ENCODE measurements around the gene GADL1.

Gene GADL1

DNA sequence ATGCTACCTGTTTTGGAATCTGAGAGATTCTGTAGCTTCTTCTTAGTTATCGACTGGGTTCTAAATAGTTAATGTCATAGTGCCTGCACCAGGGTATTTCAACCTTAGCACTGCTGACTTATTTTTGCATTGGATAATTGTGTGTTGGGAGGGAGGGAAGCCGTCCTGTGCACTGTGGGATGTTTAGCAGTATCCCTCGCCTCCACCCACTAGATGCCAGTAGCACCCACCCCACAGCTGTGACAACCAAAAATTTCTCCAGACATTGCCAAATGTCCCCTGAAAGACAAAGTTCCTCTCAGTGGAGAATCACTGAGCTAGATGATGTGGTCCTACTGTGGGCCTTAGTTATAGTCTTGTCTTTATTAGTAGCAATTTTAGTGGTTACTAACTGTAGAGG, 199.8 kb downstream of the GADL1 start:
- no peak for DNase-seq (ENCODE audit: low spot score)

DNA sequence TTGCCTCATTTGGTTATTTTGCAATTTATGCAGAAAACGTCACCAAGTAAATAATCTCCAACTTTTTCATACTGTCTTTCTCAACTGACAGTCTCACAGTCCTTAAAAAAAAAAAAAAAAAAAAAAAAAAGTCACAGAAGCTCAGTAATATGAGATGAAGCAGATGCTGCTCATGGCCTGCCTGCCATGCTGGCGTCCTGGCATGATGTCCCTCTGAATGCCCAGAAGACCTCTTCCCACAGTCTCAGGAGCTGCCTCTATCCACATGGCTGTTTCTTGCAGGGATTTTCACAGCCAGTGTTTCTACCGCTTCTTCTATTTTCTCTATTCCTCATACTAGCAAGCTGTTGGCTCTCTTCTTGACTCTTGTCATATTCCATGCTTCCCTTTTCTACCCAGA, 200.3 kb downstream of the GADL1 start:
- no peak for DNase-seq (ENCODE audit: low spot score)

DNA sequence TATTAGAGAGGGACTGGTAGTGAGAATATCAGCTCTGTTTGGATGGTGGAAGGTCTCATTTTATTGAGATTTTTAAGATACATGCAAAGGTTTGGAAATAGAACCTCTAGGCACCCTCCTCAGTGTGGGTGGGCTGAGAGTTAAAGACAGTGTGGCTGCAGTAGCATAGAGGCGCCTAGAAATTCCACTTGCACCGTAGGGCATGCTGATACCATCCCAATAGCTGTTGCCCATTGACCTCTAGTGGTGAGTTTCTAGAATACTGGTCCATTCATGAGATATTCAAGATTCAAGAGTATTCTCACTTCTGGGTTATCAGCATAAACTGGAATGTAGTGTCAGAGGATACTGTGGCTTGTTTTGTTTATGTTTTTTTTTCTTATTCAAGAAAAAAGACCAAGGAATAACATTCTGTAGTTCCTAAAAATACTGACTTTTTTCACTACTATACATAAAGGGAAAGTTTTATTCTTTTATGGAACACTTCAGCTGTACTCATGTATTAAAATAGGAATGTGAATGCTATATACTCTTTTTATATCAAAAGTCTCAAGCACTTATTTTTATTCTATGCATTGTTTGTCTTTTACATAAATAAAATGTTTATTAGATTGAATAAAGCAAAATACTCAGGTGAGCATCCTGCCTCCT, 200.9 kb downstream of the GADL1 start:
- peak; percentile 32 for DNase-seq (ENCODE audit: low spot score)

DNA sequence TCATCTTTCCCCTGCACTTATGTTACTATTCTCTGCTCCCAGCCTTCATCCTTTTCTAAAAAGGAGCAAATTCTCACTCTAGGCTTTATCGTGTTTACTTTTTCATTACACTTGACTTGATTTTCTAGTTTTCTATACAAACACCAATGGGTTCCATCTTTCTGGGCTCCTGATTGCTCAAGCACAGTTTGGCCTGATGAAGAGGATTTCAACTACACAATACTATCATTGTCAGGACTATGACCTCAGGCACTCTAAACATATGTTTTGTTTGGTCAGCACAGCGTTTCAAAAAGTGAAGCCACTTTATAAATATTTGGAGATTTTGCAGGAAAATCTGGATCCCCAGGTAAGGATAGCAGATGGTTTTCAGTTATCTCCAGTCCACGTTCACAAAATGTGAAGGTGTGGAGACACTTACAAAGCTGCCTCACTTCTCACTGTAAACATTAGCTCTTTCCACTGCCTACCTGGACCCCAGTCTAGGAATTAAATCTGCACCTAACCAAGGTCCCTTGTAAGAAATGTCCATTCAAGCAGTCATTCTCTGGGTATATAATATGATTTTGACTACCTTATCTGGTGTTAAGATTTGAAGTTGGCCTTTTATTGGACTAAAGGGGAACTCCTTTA, 201.8 kb downstream of the GADL1 start:
- no peak for DNase-seq (ENCODE audit: low spot score)

DNA sequence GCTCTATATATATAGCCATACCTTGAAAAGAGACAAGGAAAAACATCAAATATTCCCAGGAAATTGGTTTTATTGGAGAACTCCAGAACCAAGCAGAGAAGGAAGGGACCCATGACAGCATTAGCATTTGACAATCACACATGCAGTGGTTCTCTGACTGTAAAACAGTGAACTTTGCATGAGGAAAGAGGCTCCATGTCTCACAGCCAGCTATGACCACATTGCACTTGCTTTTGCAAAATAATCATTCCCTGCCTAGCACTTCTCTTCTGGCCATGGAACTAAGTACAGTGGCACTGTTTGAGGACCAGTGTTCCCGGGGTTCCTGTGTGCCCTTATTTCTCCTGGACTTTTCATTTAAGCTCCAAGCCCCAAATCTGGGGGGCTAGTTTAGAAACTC, 202.5 kb downstream of the GADL1 start:
- no peak for DNase-seq (ENCODE audit: low spot score)

DNA sequence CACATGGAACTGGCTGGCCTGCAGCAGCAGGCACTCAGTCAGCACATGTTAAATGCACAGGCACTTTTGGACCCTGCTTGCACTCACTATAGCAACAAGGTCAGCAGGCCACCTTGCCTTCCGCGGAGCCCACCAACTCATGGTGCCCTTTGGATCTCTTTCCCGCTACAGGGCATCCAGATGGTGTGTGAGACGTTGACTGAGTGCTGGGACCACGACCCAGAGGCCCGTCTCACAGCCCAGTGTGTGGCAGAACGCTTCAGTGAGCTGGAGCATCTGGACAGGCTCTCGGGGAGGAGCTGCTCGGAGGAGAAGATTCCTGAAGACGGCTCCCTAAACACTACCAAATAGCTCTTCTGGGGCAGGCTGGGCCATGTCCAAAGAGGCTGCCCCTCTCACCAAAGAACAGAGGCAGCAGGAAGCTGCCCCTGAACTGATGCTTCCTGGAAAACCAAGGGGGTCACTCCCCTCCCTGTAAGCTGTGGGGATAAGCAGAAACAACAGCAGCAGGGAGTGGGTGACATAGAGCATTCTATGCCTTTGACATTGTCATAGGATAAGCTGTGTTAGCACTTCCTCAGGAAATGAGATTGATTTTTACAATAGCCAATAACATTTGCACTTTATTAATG, 203.1 kb downstream of the GADL1 start:
- DNase-seq (ENCODE audit: low spot score), result no peak

DNA sequence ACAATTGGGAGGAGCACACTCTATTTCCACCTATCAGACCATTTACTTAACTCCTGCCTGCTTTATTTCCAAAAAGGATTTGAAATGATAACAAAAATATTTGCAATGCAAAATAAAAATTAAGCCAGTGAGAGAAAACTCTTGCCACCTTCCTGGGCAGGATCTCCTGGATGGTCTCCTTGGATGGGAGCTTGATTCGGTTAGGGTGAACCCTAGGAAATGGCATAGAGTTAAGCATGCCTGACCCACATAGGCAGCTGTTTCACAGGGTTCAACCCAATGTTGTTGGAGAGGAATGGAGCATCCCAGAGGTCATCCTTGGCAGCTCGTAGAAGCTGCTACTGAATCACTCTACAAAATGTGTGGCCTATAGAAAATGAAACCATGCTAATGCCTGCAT, 204.3 kb downstream of the GADL1 start:
- DNase-seq (ENCODE audit: low spot score), result no peak

DNA sequence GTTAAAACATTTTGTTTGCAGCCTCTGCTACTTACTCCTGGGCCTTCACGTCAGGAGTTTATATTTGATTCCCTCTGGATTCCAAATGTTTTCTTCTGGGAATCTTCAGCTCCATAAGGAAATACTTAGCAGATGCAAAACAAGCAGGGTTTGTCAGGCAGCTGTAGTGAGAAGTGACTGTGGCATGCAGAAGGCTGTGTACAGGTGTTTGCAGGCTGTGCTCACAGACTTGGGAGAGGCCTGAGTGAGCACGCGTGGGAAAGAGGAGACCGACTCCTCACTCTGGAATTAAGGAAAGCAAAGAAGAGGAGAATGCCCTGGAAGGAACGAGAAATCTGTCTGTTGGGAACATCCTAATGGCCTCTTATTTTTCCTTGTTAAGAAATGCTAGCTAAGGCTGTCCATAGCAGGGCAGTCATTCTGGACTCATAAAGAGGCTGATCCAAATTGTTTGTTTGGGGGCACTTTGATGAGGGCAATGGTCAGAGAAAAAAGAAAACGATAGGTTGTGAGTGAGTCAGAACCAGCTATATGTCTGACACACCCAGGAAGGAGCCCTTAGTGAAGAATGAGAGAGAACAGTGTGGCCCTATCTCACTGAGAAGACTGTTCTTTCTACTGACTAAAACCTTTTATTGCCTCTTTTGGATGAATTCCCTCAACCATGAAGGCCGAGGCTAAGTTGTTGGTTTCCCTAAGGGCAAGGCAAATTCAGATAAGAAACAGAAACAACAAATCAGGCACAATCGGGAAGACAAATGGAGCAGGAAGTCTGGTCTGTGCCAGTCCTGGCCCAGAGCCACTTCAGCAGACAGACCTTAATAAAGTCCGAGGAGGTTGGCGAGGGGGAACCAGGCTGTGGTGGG, 205.5 kb downstream of the GADL1 start:
- DNase-seq (ENCODE audit: low spot score), result peak; percentile 3

DNA sequence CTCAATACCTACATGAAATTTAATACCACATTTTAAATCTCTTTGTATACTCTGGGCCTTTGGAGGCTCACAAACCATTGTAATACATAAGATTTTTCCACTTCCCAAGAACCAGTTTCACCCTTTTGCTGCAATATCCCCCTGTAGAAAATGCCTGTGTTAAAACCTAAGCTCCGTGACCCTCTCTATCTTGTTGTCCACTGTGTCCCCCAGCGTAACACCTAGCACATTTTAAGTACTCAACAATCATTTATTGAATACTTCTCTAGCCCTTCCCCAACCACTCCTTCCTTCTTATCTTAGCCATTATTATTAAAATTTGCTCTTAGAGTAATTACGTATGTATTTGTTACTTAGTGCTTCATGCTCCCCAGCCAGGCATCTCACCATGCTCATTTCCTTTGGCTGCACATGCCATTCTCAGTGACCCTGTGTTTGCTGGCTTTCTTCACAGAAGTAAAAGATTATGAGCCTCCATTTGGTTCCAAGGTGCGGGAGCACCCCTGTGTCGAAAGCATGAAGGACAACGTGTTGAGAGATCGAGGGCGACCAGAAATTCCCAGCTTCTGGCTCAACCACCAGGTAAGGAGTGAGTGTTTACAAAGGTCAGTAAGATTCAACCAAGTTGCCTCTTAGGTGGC, 206.4 kb downstream of the GADL1 start:
- DNase-seq (ENCODE audit: low spot score), result no peak

DNA sequence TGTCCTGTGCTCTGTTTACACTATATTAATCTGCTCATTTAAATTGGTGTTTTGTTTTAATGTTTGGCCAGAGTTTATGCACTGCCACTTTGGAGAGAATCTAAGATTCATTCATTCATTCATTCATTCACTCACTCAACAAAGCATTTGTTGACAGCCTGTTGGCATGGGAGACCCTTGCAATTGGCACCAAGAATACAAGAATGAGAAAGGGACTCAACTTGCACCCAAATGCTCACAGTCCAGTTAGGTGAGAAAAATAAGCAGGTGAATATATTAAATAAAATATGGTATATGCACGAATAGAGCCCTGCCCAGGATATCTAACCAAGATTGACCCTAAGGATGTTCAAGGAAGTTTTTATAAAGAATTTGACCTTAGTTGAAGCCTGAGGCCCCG, 207.7 kb downstream of the GADL1 start:
- no peak for DNase-seq (ENCODE audit: low spot score)

DNA sequence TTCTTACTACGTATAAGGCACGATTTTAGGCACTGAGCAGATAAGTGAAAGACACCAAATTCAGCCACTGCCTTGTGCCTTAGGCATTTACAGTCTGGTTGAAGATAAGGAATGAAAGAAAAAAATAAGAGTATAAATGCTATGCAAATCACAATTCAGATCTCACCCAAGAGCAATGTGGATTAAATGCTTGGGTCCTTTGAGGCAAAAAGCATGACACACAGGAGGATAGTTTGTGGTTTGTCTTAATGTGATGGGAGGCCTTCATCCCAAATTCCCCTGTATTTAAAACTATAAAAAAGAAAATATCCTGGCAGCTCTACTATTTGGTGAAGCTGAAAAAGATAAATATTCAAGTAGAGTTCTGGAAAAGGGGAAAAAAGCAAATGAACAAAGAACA, 208.3 kb downstream of the GADL1 start:
- no peak for DNase-seq (ENCODE audit: low spot score)

DNA sequence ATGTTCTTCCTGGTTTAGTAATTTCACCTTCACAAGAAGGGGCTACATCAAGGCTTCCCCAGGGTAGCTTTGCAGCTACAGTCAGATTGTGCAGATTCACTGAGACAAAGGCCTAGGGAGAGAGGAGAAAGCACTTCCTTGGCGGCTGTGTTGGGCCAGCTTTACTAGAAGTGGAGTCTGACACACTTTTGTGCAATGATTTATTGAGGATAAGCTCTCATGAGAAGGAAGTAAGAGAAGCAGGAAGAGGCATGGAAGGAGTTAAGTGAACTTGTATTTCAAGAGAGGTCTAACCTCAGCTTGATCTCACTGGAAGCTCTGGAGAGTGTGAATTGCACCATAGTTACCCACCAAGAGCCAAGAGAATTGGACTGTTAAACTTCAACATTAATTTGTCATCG, 209.2 kb downstream of the GADL1 start:
- DNase-seq (ENCODE audit: low spot score), result no peak

DNA sequence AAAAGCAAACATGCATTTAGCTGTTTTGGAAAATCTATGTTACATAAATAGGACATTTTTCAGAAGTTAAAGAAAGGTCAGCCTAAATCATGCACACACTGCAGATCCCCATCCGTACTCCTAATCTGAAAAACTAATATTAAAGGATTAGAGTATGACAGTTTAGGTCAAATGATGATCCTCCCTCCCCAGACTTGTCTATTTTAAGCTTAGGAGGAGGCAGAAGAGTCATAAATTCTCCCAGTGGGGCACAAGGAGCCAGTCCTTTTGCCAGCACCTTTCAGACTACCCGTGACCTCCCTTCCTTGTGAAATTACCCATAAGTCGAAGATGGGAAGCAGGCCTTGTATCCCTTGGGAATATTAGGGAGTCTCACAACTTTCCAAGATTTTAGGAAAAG, 210.1 kb downstream of the GADL1 start:
- DNase-seq (ENCODE audit: low spot score), result no peak

DNA sequence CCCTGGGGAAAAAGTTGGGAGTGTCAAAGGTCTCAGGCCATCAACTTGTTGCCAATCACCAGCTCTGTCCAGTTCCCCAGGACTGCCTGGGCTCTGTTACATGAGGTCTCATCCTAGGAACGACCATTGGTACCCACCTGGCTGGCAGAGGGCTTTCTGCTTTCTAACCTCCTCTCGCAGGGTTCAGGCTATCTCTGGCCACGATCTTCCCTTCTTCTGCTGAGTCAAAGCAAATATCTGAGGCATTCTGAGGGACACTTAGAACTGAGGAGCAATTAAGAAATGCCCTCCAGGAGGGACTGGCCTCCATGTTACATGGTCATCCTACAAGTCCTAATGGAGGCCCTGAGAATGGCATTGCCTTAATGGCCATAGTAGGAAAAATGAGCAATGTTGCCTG, 210.7 kb downstream of the GADL1 start:
- no peak for DNase-seq (ENCODE audit: low spot score)

DNA sequence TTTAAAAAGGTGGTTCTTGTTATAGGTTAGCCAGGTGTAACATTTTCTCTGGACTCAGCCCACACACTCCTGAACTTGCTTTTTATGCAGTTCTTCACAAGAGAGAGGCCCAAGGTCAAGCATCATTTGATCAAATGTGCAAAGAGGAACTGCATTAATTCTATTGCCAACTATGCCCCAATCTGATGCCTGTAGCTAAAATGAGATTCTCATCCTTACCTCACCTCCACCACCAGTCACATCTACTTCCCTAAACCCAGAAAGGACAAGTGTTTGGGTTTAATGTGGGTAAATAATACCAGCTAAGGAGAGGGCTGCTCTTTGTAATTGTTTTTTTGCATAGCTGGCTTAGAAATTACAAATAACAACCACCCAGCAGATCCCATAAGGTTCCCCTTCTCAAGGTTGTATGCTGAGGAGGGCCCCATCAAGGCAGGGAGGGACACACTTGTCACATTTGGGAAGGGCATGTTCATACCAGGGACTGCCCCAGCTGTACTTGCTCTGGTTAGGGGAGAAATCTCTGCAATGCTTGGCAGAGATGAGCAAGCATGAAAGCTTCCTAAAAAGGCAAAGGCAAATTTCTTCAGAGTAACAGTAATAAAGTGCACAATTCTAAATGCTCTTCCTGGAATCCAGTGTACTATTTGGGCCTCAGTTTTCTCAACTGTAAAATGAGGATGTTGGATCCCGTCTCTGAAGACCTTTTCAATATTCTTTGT, 211.9 kb downstream of the GADL1 start:
- DNase-seq (ENCODE audit: low spot score), result no peak

DNA sequence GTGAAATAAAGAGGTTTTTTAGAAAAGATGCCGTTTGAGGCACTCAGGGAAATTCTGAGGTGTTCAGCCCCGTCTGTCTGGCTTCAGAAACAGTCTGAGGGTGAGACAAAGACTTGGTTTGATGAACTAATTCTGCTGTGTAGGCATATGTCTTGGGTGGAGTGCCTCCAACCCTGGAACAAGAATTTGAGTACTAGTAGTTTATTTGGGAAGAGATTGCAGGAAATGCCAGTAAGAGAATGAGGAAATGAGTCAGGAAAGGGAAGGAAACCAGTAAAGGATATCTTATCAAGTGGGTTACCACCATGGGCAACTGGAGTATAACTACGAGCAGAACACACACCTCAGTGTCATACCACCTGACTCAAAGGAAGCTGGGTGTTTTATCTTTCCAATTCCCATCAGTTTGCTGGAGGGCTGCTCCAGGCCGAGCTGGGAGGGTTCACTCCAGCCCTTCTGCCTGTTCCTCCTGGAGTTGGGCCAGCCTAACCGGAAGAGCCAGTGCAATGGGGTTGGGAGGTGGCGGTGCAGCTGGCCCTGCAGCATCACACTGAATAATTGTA, 212.7 kb downstream of the GADL1 start:
- no peak for DNase-seq (ENCODE audit: low spot score)

DNA sequence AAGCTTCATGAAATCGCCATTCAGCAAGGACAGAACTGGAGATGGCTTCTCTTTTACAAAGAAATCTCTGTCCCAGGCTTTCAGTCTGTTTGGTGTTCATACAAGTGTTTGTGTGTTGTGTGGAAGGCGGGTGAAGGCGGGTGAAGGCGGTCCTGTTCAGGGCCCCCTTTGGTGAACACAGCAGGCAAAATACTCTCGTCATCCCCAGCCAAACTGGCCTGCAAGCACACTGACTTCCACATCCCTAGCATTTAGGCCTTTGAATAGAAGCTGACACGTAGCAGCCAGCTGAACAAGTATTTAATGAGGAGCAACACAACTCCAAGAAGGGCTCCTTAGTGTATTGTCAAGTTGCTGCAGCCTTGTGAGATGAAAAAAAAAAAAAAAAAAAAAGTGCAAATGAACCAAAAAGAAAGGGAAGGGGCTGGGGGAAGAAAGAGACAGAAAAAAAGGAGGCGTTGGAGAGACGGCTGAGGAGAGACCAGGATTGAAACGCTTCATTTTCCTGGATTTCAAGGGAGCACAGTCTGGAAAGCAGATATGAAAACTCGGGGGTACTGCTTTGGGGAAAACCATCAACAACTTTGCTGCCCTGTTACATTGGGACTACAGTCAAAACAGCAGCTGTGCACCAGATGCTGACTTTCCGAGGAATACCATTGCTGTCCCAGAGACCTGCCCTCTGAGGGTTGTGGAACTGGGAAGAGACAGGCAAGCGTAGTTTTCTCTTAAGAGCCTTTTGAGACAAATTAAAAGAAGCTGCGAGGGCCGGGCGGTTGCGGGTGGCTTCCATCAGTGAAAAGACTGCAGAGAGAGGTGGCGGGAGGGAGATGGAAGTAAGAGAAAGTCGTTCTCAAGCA, 213.4 kb downstream of the GADL1 start:
- DNase-seq (ENCODE audit: low spot score), result peak; percentile 6

DNA sequence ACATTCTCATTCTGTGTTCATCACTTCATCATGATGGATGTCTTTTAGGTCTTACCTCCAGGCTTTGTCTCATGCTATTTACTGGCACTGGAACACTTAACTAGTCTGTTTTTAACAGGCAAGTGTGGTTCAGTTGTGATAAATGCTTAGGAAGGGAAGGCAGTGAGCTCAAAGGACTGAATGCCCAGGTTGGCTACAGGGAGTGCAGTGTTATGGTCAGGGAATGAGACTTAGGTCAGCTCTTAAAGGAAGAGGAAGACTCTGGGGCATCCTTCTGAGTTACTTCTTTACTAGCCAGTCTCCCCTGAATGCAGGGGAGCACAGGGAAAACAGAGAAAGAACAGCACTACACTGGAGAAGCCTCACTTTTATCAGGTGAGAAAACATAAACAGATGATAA, 215.4 kb downstream of the GADL1 start:
- DNase-seq (ENCODE audit: low spot score), result no peak

DNA sequence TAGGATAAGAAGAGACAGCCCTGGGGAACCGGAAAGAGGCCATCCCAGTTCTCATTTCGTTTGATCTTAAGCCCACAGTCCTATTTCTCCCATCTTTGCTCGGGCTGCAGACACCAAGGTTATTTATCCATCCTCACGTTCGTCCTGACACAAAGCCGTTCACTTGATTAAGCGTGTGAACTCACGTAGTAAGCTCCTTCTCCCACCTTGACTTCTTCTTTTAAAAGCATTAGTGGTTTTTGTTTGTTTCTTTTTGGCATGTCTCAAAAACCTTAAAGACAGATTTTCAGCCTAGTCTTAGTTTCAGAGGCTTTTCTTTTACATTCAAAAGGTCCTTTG, 217.1 kb downstream of the GADL1 start:
- no peak for DNase-seq (ENCODE audit: low spot score)
